Activated CD8-positive, alpha-beta T cell treated with anti-CD3 and anti-CD28 coated beads for 36 hours (primary cell): ENCODE measurements around the gene CCRL2. TPM values are rescaled to one million over a fixed set of nuclear protein-coding genes. Genes with fewer than 3 reads are reported as not detected.

Experiments used
- ATAC-seq: fragments of 200-7000 bp; cut with Tn5 transposase; one replicate; pipeline ENCODE4 v1.10.0; 2021; ENCODE audit warnings: mild to moderate bottlenecking, moderate library complexity
- CTCF ChIA-PET: fragments of 350-600 bp; sonication (Branson Sonifier 250); formaldehyde crosslinking; loops from one replicate; lab custom pipeline; 2021; ENCODE audit warnings: antibody characterized with exemption; lab: Charles Lee
- POLR2A ChIA-PET: fragments of 350-600 bp; sonication (Branson Sonifier 250); formaldehyde crosslinking; loops from one replicate; lab custom pipeline; 2021; ENCODE audit warnings: antibody characterized with exemption; lab: Charles Lee
- DNase-seq: peaks from one replicate; pipeline ENCODE4 v3.0.0-alpha.2; 2020
- H3K27ac Mint-ChIP-seq: one replicate; pipeline ENCODE4 v1.8.0; 2021; ENCODE audit warnings: mild to moderate bottlenecking, mixed read lengths
- H3K27me3 Mint-ChIP-seq: one replicate; pipeline ENCODE4 v1.8.0; 2021; ENCODE audit warnings: mixed read lengths
- H3K36me3 Mint-ChIP-seq: one replicate; pipeline ENCODE4 v1.8.0; 2021; ENCODE audit warnings: low read depth, mixed read lengths
- H3K4me1 Mint-ChIP-seq: one replicate; pipeline ENCODE4 v1.8.0; 2021; ENCODE audit warnings: low read depth, mixed read lengths
- H3K4me3 Mint-ChIP-seq: one replicate; pipeline ENCODE4 v1.8.0; 2021; ENCODE audit warnings: mild to moderate bottlenecking, moderate library complexity, mixed read lengths
- H3K9me3 Mint-ChIP-seq: one replicate; pipeline ENCODE4 v1.8.0; 2021; ENCODE audit warnings: mixed read lengths
- intact Hi-C: fragments of 100-400 bp; cut with micrococcal nuclease; formaldehyde crosslinking; loops from one replicate; pipeline ENCODE4 v1.10.0; 2022
- total RNA-seq, 2 experiments: library from RNA; stranded (reverse); gene quantifications; one replicate each; pipeline ENCODE4 v1.2.3, GENCODE V29; 2021
- TF ChIP-seq, protein P1 (sequence below): fragments of 200-600 bp; IDR thresholded peaks from one replicate; pipeline ENCODE4 v1.8.0; 2022; ENCODE audit warnings: antibody characterized with exemption, mild to moderate bottlenecking

Gene CCRL2
- total RNA-seq, 2 experiments from 2014 or later = 2.8 TPM

- ATAC-seq = no peak
- H3K9me3 Mint-ChIP-seq = no peaks in the 10 kb centered on the region
- TF ChIP-seq, protein P1, sequence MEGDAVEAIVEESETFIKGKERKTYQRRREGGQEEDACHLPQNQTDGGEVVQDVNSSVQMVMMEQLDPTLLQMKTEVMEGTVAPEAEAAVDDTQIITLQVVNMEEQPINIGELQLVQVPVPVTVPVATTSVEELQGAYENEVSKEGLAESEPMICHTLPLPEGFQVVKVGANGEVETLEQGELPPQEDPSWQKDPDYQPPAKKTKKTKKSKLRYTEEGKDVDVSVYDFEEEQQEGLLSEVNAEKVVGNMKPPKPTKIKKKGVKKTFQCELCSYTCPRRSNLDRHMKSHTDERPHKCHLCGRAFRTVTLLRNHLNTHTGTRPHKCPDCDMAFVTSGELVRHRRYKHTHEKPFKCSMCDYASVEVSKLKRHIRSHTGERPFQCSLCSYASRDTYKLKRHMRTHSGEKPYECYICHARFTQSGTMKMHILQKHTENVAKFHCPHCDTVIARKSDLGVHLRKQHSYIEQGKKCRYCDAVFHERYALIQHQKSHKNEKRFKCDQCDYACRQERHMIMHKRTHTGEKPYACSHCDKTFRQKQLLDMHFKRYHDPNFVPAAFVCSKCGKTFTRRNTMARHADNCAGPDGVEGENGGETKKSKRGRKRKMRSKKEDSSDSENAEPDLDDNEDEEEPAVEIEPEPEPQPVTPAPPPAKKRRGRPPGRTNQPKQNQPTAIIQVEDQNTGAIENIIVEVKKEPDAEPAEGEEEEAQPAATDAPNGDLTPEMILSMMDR = no peak
- H3K27ac Mint-ChIP-seq = no peak overlapping the region
- intact Hi-C loops = no loop called here
- DNase-seq = no peak
- H3K27me3 Mint-ChIP-seq = no peaks in the 10 kb centered on the region
- peaks cover 43% of the 10 kb centered on the region for H3K4me1 Mint-ChIP-seq
- no peak overlapping the region for H3K4me3 Mint-ChIP-seq
- no peaks in the 10 kb centered on the region for H3K36me3 Mint-ChIP-seq
- ChIA-PET POLR2A (no interaction called here), CTCF (interaction anchor here (1.0 kb wide), 1 partner anchor 147 kb away, joined by 3 read pairs; no protein-coding TSS in a partner anchor)
Measured at GRCh38 chr3:46411271-46411670, 4.2 kb downstream of the CCRL2 start.

DNA sequence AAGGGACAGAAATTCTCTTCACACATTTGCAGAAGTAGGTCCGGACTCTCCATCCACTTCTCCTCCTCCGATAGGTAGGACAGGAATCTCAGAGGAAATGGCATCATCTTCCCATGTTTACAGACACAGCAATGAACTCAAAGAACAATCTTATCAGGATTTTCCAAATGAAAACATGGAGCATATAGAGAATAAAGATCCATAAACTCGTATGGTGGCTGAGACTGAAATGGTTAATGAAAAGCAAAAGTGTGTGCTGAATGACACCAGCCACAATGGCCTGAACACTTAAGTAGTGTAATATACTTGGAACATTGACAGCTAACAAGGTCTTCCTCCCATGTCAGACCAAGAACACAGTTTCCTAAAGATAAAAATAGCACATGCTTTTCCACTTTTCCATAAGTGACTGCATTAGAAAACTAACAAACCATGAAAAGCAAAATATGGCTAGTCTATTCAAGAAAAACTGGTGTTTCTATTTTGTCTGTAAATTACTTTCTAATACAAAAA lies 5.8 kb downstream of the CCRL2 start:
- intact Hi-C loops = no loop called here
- POLR2A ChIA-PET = interaction anchor here (0.7 kb wide), 1 partner anchor 332 kb away, joined by 4 read pairs; no protein-coding TSS in a partner anchor
- Mint-ChIP-seq H3K4me1 (peaks cover 39% of the 10 kb centered on the region), H3K27me3 (no peaks in the 10 kb centered on the region), H3K36me3 (no peaks in the 10 kb centered on the region), H3K27ac (no peak overlapping the region), H3K4me3 (no peak overlapping the region), H3K9me3 (no peaks in the 10 kb centered on the region)
- CTCF ChIA-PET = no interaction called here
- TF ChIP-seq, protein P1 = no peak
- ATAC-seq (no peak), DNase-seq (no peak)

GRCh38 chr3:46413951-46414350 lies 6.9 kb downstream of the CCRL2 start:
- H3K4me1 Mint-ChIP-seq = peaks cover 30% of the 10 kb centered on the region

DNA sequence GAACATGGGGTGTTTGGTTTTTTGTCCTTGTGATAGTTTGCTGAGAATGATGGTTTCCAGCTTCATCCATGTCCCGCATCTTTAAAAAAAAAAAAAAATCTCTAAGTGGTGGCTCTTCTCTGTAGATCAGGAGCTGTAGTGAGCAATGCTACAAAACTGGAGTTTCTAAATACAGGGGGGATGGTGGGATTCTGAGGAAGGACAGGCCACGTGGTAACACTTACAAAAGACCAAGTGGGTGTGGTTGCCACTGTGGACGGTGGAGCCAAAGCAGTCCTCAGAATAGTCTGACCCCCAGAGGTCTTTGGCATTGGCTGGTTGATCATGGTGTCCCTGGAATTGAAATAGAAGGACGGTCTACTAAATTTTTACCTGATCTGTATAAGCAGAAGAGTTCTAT lies 7.7 kb downstream of the CCRL2 start:
- H3K36me3 Mint-ChIP-seq = no peaks in the 10 kb centered on the region
- POLR2A ChIA-PET = interaction anchor here (1.3 kb wide), 1 partner anchor 10 kb away, joined by 4 read pairs; no protein-coding TSS in a partner anchor
- H3K4me3 Mint-ChIP-seq = no peak overlapping the region
- CTCF ChIA-PET = interaction anchor here (1.6 kb wide), 1 partner anchor 74 kb away, joined by 6 read pairs; no protein-coding TSS in a partner anchor
- ATAC-seq (no peak), DNase-seq (no peak)
- intact Hi-C loops = no loop called here
- no peaks in the 10 kb centered on the region for H3K9me3 Mint-ChIP-seq
- peaks cover 23% of the 10 kb centered on the region for H3K4me1 Mint-ChIP-seq
- H3K27me3 Mint-ChIP-seq = no peaks in the 10 kb centered on the region
- TF ChIP-seq, protein P1 = no peak
- H3K27ac Mint-ChIP-seq = no peak overlapping the region

More at GRCh38 chr3:46413951-46414350, 6.9 kb downstream of the CCRL2 start:
- TF ChIP-seq, protein P1 = no peak
- intact Hi-C loops = no loop called here
- ChIA-PET CTCF (no interaction called here), POLR2A (no interaction called here)
- no peak for DNase-seq
- no peaks in the 10 kb centered on the region for H3K9me3 Mint-ChIP-seq
- H3K27me3 Mint-ChIP-seq = no peaks in the 10 kb centered on the region
- no peak overlapping the region for H3K27ac Mint-ChIP-seq
- ATAC-seq = no peak
- H3K4me3 Mint-ChIP-seq = no peak overlapping the region
- no peaks in the 10 kb centered on the region for H3K36me3 Mint-ChIP-seq

DNA sequence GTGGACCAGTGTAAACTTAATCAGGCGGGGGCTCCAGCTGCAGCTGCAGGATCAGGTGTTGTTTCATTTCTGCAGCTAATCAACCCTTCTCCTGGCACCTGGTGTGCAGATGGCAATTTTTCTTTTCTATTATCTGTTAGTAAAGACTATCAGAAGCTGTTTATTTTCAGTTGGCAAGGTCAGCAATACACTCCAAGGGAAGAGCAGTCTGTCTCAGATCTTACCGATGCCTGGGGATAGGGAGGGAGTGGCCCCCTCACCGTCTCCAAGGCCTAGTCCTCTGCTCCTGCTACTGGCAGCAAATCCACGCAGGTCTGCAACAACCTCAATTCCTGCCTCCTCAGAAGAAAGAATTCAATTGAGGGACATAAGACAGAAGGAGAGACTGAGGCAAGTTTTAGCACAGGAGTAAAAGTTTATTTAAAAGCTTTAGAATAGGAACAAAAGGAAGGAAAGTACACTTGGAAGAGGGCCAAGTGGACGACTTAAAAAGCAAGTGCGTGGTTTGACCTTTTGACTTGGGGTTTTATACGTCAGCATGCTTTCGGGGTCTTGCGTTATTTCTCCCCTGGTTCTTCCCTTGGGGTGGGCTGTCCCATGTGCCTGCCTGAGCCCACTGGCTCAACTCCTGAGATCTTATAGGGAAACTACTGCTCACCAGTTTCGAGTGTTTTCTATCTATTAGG lies 9.2 kb downstream of the CCRL2 start:
- Mint-ChIP-seq H3K4me3 (no peak overlapping the region), H3K27me3 (no peaks in the 10 kb centered on the region), H3K27ac (peak overlapping the region; percentile 63), H3K36me3 (no peaks in the 10 kb centered on the region), H3K9me3 (no peaks in the 10 kb centered on the region), H3K4me1 (peaks cover 15% of the 10 kb centered on the region)
- ATAC-seq = peak; percentile 63
- CTCF ChIA-PET = interaction anchor here (1.3 kb wide), 1 partner anchor 9 kb away, joined by 6 read pairs; the partner anchor contains the start of genes CCR5AS and CCRL2
- POLR2A ChIA-PET = interaction anchor here (1.1 to 1.4 kb wide), 3 partner anchors 9 to 42 kb away, joined by 3 to 7 read pairs (median 5); partner anchors contain the start of genes CCR5AS and CCRL2
- intact Hi-C loops = no loop called here
- peak; percentile 62 for DNase-seq
- TF ChIP-seq, protein P1 = no peak
